A673 (cell line): Measurements from ENCODE around the gene CSPG4.

Experiments used
- CTCF ChIP-seq: fragments of 300-800, 200-600 bp; sonication (generic); conservative IDR thresholded peaks from 2 replicates; pipeline ENCODE4 v1.5.1; 2017; ENCODE audit warnings: low read depth, mild to moderate bottlenecking, antibody characterized with exemption, low read length, moderate library complexity, mixed read lengths
- EZH2 ChIP-seq: fragments of 200-600 bp; sonication (generic); IDR thresholded peaks from 2 replicates; pipeline ENCODE4 v1.6.1; 2017; ENCODE audit warnings: borderline replicate concordance, low read depth, mild to moderate bottlenecking, mixed read lengths, antibody characterized with exemption, low read length; ENCODE audit not compliant: poor library complexity, severe bottlenecking

- TF ChIP-seq CTCF (no peak), EZH2 (no peak)
Measured at GRCh38 chr15:75695634-75696310, 16.9 kb downstream of the CSPG4 start.
